PC-9 (cell line): ENCODE data around the gene MYH1. TPM values are rescaled to one million over a fixed set of nuclear protein-coding genes. Genes with fewer than 3 reads are reported as not detected.

Experiments
- BruUV-seq: library from RNA; stranded (reverse); fragments of 400-500 nt; replicated peaks from 2 replicates; lab custom pipeline; 2021; lab: Mats Ljungman, UMichigan
- CTCF ChIA-PET: fragments of 300-600 bp; sonication (Branson Sonifier 250); formaldehyde crosslinking; loops from one replicate; lab custom pipeline; 2022; ENCODE audit warnings: antibody characterized with exemption; lab: Charles Lee
- POLR2A ChIA-PET: fragments of 300-600 bp; sonication (Branson Sonifier 250); formaldehyde crosslinking; loops from one replicate; lab custom pipeline; 2022; ENCODE audit warnings: antibody characterized with exemption; ENCODE audit not compliant: unreplicated experiment; lab: Charles Lee
- DNase-seq, 2 experiments: peaks; one replicate each; pipeline versions ENCODE4 v3.0.0 to v3.0.0-alpha.2; 2015 to 2022; ENCODE audit warnings: mixed read lengths in 1 of 2
- H2AFZ ChIP-seq: fragments of 200-600 bp; sonication (generic); 2 replicates; pipeline ENCODE4 v1.8.1; 2017; ENCODE audit warnings: antibody characterized with exemption
- H3F3A ChIP-seq: fragments of 200-600 bp; sonication (generic); 2 replicates; pipeline ENCODE4 v1.8.1; 2017; ENCODE audit warnings: antibody characterized with exemption, mild to moderate bottlenecking, low read depth; ENCODE audit not compliant: insufficient read depth
- H3K27ac ChIP-seq: fragments of 200-600 bp; sonication (generic); 2 replicates; pipeline ENCODE4 v1.6.1; 2016; ENCODE audit warnings: mixed run types
- H3K27me3 ChIP-seq: fragments of 200-600 bp; sonication (generic); 2 replicates; pipeline ENCODE4 v1.6.1; 2016; ENCODE audit warnings: low read depth, mixed run types; ENCODE audit not compliant: insufficient read depth
- H3K36me3 ChIP-seq: fragments of 200-600 bp; sonication (generic); 2 replicates; pipeline ENCODE4 v1.6.1; 2016; ENCODE audit warnings: low read depth, mixed run types
- H3K4me1 ChIP-seq: fragments of 200-600 bp; sonication (generic); replicated peaks from 2 replicates; pipeline ENCODE4 v1.6.1; 2016; ENCODE audit warnings: mixed run types; ENCODE audit not compliant: insufficient read depth
- H3K4me2 ChIP-seq: fragments of 200-600 bp; sonication (generic); 2 replicates; pipeline ENCODE4 v1.6.1; 2017; ENCODE audit warnings: mixed run types
- H3K4me3 ChIP-seq: fragments of 200-600 bp; sonication (generic); 2 replicates; pipeline ENCODE4 v1.6.1; 2016; ENCODE audit warnings: mixed run types
- H3K79me2 ChIP-seq: fragments of 200-600 bp; sonication (generic); 2 replicates; pipeline ENCODE4 v1.6.1; 2017; ENCODE audit warnings: low read depth, mixed run types
- H3K9me2 ChIP-seq: fragments of 200-600 bp; sonication (generic); 2 replicates; pipeline ENCODE4 v1.8.1; 2017; ENCODE audit warnings: mild to moderate bottlenecking; ENCODE audit not compliant: insufficient read depth
- H3K9me3 ChIP-seq: fragments of 200-600 bp; sonication (generic); 2 replicates; pipeline ENCODE4 v1.8.1; 2016; ENCODE audit warnings: low read depth; ENCODE audit not compliant: insufficient read depth
- H4K20me1 ChIP-seq: fragments of 200-600 bp; sonication (generic); 2 replicates; pipeline ENCODE4 v1.8.1; 2017; ENCODE audit not compliant: insufficient read depth
- CTCF ChIP-seq: fragments of 200-600 bp; sonication (generic); conservative IDR thresholded peaks from 2 replicates; pipeline ENCODE4 v1.6.1; 2017; ENCODE audit warnings: mixed run types, antibody characterized with exemption, mild to moderate bottlenecking, moderate library complexity
- EZH2 ChIP-seq: fragments of 200-600 bp; sonication (generic); IDR thresholded peaks from 2 replicates; pipeline ENCODE4 v1.8.0; 2017; ENCODE audit warnings: antibody characterized with exemption, low read depth
- intact Hi-C: fragments of 100-400 bp; cut with micrococcal nuclease; formaldehyde crosslinking; loops from one replicate; pipeline ENCODE4 v1.10.0; 2022; ENCODE audit not compliant: unreplicated experiment
- total RNA-seq: library from RNA; stranded (reverse); gene quantifications from 2 replicates; pipeline ENCODE4 v1.2.3, GENCODE V29; 2021

MYH1 gene
- total RNA-seq, 1 experiment from 2014 or later, result not detected

- DNase-seq, result no peak
- no TSS peak for BruUV-seq
- H3K79me2 ChIP-seq, result no peaks in the 10 kb centered on the region
- POLR2A ChIA-PET, result no interaction called here
- H3K4me1 ChIP-seq, result no peaks in the 10 kb centered on the region
- no peaks in the 10 kb centered on the region for H3F3A ChIP-seq
- H3K4me2 ChIP-seq, result no peak overlapping the region
- CTCF ChIA-PET, result no interaction called here
- TF ChIP-seq EZH2 (no peak), CTCF (no peak)
- H2AFZ ChIP-seq, result no peak overlapping the region
- H3K9me2 ChIP-seq, result no peaks in the 10 kb centered on the region
- no peak overlapping the region for H3K27ac ChIP-seq
- no peaks in the 10 kb centered on the region for H3K36me3 ChIP-seq
- H4K20me1 ChIP-seq, result no peaks in the 10 kb centered on the region
- H3K4me3 ChIP-seq, result no peak overlapping the region
- no peaks in the 10 kb centered on the region for H3K9me3 ChIP-seq
- intact Hi-C loops, result no loop called here
- H3K27me3 ChIP-seq, result peaks cover 19% of the 10 kb centered on the region; the same call in 1 of the 2 replicates
Observed at GRCh38 chr17:10516065-10516464, 2.3 kb downstream of the MYH1 start.

GRCh38 chr17:10513299-10514067 lies 4.9 kb downstream of the MYH1 start:
- no peak for TF ChIP-seq EZH2
- no peak for TF ChIP-seq CTCF
- Histone ChIP-seq H4K20me1 (no peaks in the 10 kb centered on the region), H2AFZ (no peak overlapping the region), H3K27me3 (peaks cover 18% of the 10 kb centered on the region), H3K4me1 (no peaks in the 10 kb centered on the region), H3F3A (no peaks in the 10 kb centered on the region), H3K4me2 (no peak overlapping the region), H3K27ac (no peak overlapping the region), H3K36me3 (no peaks in the 10 kb centered on the region), H3K9me2 (no peaks in the 10 kb centered on the region), H3K9me3 (no peaks in the 10 kb centered on the region), H3K4me3 (no peak overlapping the region), H3K79me2 (no peaks in the 10 kb centered on the region)
- POLR2A ChIA-PET, result interaction anchor here (0.6 kb wide), 1 partner anchor 9 kb away, joined by 3 read pairs; no protein-coding TSS in a partner anchor
- intact Hi-C loops, result no loop called here
- CTCF ChIA-PET, result no interaction called here
- no peak for DNase-seq
- BruUV-seq, result no TSS peak

GRCh38 chr17:10512856-10513255 lies 5.5 kb downstream of the MYH1 start:
- ChIA-PET POLR2A (interaction anchor here (0.6 kb wide), 1 partner anchor 8 kb away, joined by 3 read pairs; no protein-coding TSS in a partner anchor), CTCF (no interaction called here)
- H3K9me3 ChIP-seq, result no peaks in the 10 kb centered on the region
- H3K4me1 ChIP-seq, result no peaks in the 10 kb centered on the region
- no peak overlapping the region for H3K4me3 ChIP-seq
- H2AFZ ChIP-seq, result no peak overlapping the region
- no peaks in the 10 kb centered on the region for H3K9me2 ChIP-seq
- no peak for DNase-seq
- no peaks in the 10 kb centered on the region for H3K79me2 ChIP-seq
- TF ChIP-seq EZH2 (no peak), CTCF (no peak)
- H4K20me1 ChIP-seq, result no peaks in the 10 kb centered on the region
- intact Hi-C loops, result no loop called here
- no peaks in the 10 kb centered on the region for H3F3A ChIP-seq
- no TSS peak for BruUV-seq
- no peaks in the 10 kb centered on the region for H3K36me3 ChIP-seq
- no peak overlapping the region for H3K4me2 ChIP-seq
- H3K27me3 ChIP-seq, result peaks cover 17% of the 10 kb centered on the region
- no peak overlapping the region for H3K27ac ChIP-seq
